Smooth muscle cell (in vitro differentiated cells): ENCODE data around the gene TLX2. TPM values are rescaled to one million over a fixed set of nuclear protein-coding genes. Genes with fewer than 3 reads are reported as not detected.

Experiments used
- DNase-seq: peaks from one replicate; lab custom pipeline; 2025; ENCODE audit not compliant: unreplicated experiment; lab: John Stamatoyannopoulos, UW
- H2AFZ ChIP-seq: fragments of 200-600 bp; sonication (generic); 2 replicates; pipeline ENCODE4 v1.6.0; 2016; ENCODE audit warnings: antibody characterized with exemption, low read depth, mild to moderate bottlenecking
- H3F3A ChIP-seq: fragments of 200-600 bp; sonication (generic); 2 replicates; pipeline ENCODE4 v1.6.0; 2017; ENCODE audit warnings: antibody characterized with exemption, low read depth
- H3K27ac ChIP-seq: fragments of 200-600 bp; sonication (generic); 2 replicates; pipeline ENCODE4 v1.5.1; 2016; ENCODE audit warnings: low read depth, mild to moderate bottlenecking
- H3K27me3 ChIP-seq: fragments of 200-600 bp; sonication (generic); 2 replicates; pipeline ENCODE4 v1.6.1; 2016; ENCODE audit warnings: low read depth, mild to moderate bottlenecking
- H3K36me3 ChIP-seq: fragments of 200-600 bp; sonication (generic); 2 replicates; pipeline ENCODE4 v1.5.1; 2016; ENCODE audit warnings: low read depth
- H3K4me1 ChIP-seq: fragments of 200-600 bp; sonication (generic); 2 replicates; pipeline ENCODE4 v1.5.1; 2016; ENCODE audit warnings: low read depth
- H3K4me2 ChIP-seq: fragments of 200-600 bp; sonication (generic); 2 replicates; pipeline ENCODE4 v1.6.0; 2016; ENCODE audit warnings: mild to moderate bottlenecking
- H3K4me3 ChIP-seq: fragments of 200-600 bp; sonication (generic); 2 replicates; pipeline ENCODE4 v1.5.1; 2016; ENCODE audit warnings: mild to moderate bottlenecking
- H3K79me2 ChIP-seq: fragments of 200-600 bp; sonication (generic); 2 replicates; pipeline ENCODE4 v1.6.0; 2016; ENCODE audit warnings: low read depth, mild to moderate bottlenecking
- H3K9ac ChIP-seq: fragments of 200-600 bp; sonication (generic); 2 replicates; pipeline ENCODE4 v1.6.0; 2016; ENCODE audit warnings: low read depth
- H3K9me3 ChIP-seq: fragments of 200-600 bp; sonication (generic); replicated peaks from 2 replicates; pipeline ENCODE4 v1.5.1; 2016; ENCODE audit warnings: low read depth
- H4K20me1 ChIP-seq: fragments of 200-600 bp; sonication (generic); 2 replicates; pipeline ENCODE4 v1.6.0; 2016; ENCODE audit warnings: low read depth
- WGBS: methylation state at CpG from one replicate; pipeline ENCODE4 v1.1.7; 2016; ENCODE audit warnings: low lambda C conversion rate; 5-methylcytosine and 5-hydroxymethylcytosine counted together
- polyA plus RNA-seq: library from polyadenylated mRNA; unstranded; fragments of >200 nt; fragmentation: Nextera tagmentation; extraction: Ambion mirVana; gene quantifications from 2 replicates; pipeline ENCODE4 v1.2.1, GENCODE V29; 2016
- total RNA-seq: library from RNA; depleted of rRNA; stranded (reverse); fragments of >200 nt; gene quantifications from 2 replicates; pipeline ENCODE4 v1.2.3, GENCODE V29; 2014
- TF ChIP-seq, protein P1 (sequence below): fragments of 200-600 bp; sonication (generic); IDR thresholded peaks from 2 replicates; pipeline ENCODE4 v1.5.1; 2017; ENCODE audit warnings: borderline replicate concordance, mild to moderate bottlenecking, antibody characterized with exemption; ENCODE audit not compliant: insufficient read depth, poor library complexity, severe bottlenecking

TLX2 gene
- total and polyA plus RNA-seq, 2 experiments from 2014 or later, result not detected

DNA sequence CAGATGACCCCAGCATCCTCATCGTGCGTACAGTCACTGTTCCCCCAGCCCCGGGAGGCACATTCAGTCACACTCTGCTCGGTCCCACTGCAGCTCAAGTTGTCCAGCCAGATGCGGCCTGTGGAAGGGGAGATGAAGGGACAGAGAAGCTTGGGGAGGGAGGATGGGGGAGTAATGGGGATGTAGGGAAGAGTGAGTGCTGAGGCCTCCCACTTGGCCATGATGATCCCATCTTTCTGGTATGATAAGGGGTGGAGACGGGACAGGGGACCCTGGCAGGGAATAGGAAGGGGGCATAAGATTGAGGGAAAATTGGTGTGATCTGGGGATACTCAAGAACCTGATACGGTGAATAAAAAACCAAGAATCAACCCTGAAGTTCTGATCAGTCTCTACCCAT, 36.0 kb downstream of the TLX2 start:
- H3K9me3 ChIP-seq, result no peaks in the 10 kb centered on the region
- peaks cover 23% of the 10 kb centered on the region for H3K4me1 ChIP-seq
- no peak for DNase-seq
- H3K27me3 ChIP-seq, result no peaks in the 10 kb centered on the region
- no peak overlapping the region for H3K9ac ChIP-seq
- no peak overlapping the region for H2AFZ ChIP-seq
- TF ChIP-seq, protein P1, sequence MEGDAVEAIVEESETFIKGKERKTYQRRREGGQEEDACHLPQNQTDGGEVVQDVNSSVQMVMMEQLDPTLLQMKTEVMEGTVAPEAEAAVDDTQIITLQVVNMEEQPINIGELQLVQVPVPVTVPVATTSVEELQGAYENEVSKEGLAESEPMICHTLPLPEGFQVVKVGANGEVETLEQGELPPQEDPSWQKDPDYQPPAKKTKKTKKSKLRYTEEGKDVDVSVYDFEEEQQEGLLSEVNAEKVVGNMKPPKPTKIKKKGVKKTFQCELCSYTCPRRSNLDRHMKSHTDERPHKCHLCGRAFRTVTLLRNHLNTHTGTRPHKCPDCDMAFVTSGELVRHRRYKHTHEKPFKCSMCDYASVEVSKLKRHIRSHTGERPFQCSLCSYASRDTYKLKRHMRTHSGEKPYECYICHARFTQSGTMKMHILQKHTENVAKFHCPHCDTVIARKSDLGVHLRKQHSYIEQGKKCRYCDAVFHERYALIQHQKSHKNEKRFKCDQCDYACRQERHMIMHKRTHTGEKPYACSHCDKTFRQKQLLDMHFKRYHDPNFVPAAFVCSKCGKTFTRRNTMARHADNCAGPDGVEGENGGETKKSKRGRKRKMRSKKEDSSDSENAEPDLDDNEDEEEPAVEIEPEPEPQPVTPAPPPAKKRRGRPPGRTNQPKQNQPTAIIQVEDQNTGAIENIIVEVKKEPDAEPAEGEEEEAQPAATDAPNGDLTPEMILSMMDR, result no peak
- H3K4me3 ChIP-seq, result no peak overlapping the region
- H3K79me2 ChIP-seq, result peaks cover 59% of the 10 kb centered on the region
- H4K20me1 ChIP-seq, result peaks cover 50% of the 10 kb centered on the region
- peaks cover 8% of the 10 kb centered on the region for H3F3A ChIP-seq
- H3K4me2 ChIP-seq, result peak overlapping the region; percentile 98
- H3K27ac ChIP-seq, result peak overlapping the region; percentile 37
- 65% methylated on average over 7 of the region's 7 CpGs for WGBS
- H3K36me3 ChIP-seq, result no peaks in the 10 kb centered on the region

DNA sequence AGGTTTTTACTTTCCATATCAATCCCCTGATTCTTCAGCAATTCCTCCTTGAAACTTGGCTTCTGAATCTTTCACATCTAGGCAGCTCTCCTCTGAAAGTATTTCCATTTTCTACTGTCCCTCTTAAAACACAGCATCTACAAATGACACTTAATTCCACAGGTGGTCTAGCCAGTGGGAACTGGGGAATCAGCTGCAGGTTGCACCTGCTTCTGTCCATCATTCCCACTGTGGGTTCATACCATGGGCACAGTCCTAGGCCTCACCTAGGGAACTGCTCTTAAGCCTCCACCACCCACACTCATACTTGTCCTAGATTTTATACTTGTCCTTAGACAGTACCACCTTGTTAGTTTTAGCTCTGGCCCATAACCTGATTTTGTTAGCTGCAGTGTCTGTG, 37.3 kb downstream of the TLX2 start:
- no peak overlapping the region for H3K4me3 ChIP-seq
- DNase-seq, result no peak
- peak overlapping the region; percentile 98 for H3K4me2 ChIP-seq
- TF ChIP-seq, protein P1, result no peak
- H4K20me1 ChIP-seq, result peaks cover 45% of the 10 kb centered on the region
- no peaks in the 10 kb centered on the region for H3K27me3 ChIP-seq
- H3F3A ChIP-seq, result peaks cover 8% of the 10 kb centered on the region
- H3K36me3 ChIP-seq, result no peaks in the 10 kb centered on the region
- H3K4me1 ChIP-seq, result peaks cover 29% of the 10 kb centered on the region
- H3K79me2 ChIP-seq, result peaks cover 59% of the 10 kb centered on the region
- peak overlapping the region; percentile 91 for H3K9ac ChIP-seq
- H3K9me3 ChIP-seq, result no peaks in the 10 kb centered on the region
- no peak overlapping the region for H2AFZ ChIP-seq
- H3K27ac ChIP-seq, result peak overlapping the region; percentile 81

DNA sequence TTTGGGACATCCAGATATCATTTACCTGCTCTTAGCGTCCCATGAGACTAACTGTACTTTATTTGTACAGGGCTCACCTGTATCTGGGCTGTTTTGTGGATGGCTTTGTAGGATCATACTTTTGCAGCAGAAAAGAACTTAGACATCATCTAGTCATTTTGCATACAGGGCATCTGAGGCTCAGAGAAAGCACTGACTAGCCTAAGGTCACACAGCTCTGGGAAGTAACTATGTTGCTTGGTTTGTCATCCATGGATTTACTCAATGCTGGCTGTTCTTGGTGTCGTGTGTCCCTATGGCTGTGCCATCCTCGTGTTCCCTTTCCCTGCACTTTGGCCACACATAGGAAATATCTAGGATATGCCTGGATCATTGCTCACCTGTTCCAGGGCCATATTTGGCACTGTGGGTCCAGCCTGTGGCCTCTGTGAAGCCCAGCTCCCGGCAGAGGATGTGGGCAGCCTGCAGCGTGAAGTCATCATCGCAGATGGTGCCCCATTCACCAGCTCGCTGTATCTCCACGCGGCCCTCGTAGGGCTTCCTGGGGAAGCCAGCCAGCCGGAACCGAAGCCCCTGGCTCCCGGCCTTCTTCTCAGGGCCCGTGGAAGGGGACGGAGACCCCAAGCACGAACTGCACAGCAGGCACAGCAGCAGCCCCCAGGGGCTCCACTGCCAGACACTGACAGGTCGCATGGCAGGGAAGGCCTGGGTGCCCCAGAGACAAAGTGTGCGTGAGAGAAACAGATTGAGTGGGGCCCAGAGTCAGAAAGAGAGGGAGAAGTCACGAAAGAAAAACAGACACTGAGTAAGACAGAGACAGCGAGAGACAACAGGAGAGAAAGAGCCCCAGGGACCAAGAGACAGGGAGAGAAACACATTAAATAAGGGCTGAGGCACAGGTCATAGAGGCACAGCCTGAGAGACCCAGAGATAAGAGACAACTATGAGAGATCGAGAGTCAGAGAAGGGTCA, 38.0 kb downstream of the TLX2 start:
- peak overlapping the region; percentile 98 for H3K4me2 ChIP-seq
- no peak for DNase-seq
- H3K27ac ChIP-seq, result peak overlapping the region; percentile 81
- H3K9me3 ChIP-seq, result no peaks in the 10 kb centered on the region
- H3K79me2 ChIP-seq, result peaks cover 55% of the 10 kb centered on the region
- no peak overlapping the region for H2AFZ ChIP-seq
- H4K20me1 ChIP-seq, result peaks cover 46% of the 10 kb centered on the region
- peaks cover 29% of the 10 kb centered on the region for H3K4me1 ChIP-seq
- peak overlapping the region; percentile 80 for H3K4me3 ChIP-seq
- 66% methylated on average over 21 of the region's 21 CpGs for WGBS
- H3K36me3 ChIP-seq, result no peaks in the 10 kb centered on the region
- H3K9ac ChIP-seq, result peak overlapping the region; percentile 91
- H3F3A ChIP-seq, result peaks cover 10% of the 10 kb centered on the region
- no peaks in the 10 kb centered on the region for H3K27me3 ChIP-seq
- TF ChIP-seq, protein P1, result no peak
